ENCODE data around the gene TRIM9. TPM values are rescaled to one million over a fixed set of nuclear protein-coding genes. Genes with fewer than 3 reads are reported as not detected.

TRIM9 gene
- total RNA-seq, 1 experiment from 2014 or later = 2.6 TPM

DNA sequence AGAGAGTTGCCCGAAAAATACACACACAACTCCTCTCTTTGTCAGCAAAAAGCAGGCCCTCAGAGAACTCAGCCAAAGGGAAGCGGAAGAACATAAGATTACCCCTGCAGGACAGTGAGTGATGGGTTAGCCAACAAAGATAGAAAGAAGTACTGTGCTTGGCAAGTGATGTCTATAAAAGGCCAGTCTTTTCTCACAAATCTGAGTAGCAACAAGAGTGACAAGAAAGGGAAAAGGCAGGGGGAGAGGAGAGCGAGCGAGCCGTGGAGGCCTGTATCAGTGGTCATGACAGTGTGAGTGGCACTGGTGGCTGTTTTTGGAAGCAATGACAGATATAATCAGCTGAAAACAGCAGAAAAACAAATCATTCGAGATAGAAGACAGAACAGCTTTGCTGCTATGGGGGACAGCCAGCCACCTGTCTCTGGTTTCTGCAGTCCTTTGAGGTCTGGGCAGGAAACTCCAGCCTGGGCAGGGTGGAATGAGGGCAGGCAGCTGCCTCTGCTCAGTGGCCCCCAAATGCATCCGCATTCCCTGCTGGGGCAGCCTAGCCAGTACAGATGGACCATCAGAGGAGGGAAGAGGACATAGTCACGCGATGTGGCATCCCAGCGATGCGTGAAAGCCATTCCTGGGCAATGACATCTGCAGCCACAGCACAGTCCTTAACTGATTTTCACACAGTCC, 74.7 kb downstream of the TRIM9 start:
- no peak overlapping the region for H3K27ac ChIP-seq (ENCODE audit: low read length)
- BruUV-seq (replicated peaks) = no TSS peak
- H3K4me2 ChIP-seq (ENCODE audit: low read length) = no peak overlapping the region
- CTCF ChIA-PET = no interaction called here
- H3K36me3 ChIP-seq (ENCODE audit: low read depth, low read length) = no peaks in the 10 kb centered on the region
- POLR2A ChIA-PET (ENCODE audit: unreplicated experiment) = no interaction called here
- H3K9me2 ChIP-seq (replicated peaks; ENCODE audit: low read length) = no peaks in the 10 kb centered on the region
- H3K9me3 ChIP-seq (ENCODE audit: low read length) = no peaks in the 10 kb centered on the region
- H4K20me1 ChIP-seq (ENCODE audit: low read length) = no peaks in the 10 kb centered on the region
- H3K4me3 ChIP-seq (ENCODE audit: low read length) = no peak overlapping the region
- no peak overlapping the region for H3K9ac ChIP-seq (ENCODE audit: low read length)
- H3K4me1 ChIP-seq (ENCODE audit: insufficient read depth, low read length) = peaks cover under 1% of the 10 kb centered on the region
- H3K27me3 ChIP-seq (ENCODE audit: low read length) = no peaks in the 10 kb centered on the region
- TF ChIP-seq EZH2phosphoT487 (IDR thresholded peaks at IDR 0.05; ENCODE audit: borderline replicate concordance, low read length) (no peak), EZH2 (IDR thresholded peaks at IDR 0.05; ENCODE audit: low read length, unreplicated experiment) (no peak)
- TF ChIP-seq, protein P1, sequence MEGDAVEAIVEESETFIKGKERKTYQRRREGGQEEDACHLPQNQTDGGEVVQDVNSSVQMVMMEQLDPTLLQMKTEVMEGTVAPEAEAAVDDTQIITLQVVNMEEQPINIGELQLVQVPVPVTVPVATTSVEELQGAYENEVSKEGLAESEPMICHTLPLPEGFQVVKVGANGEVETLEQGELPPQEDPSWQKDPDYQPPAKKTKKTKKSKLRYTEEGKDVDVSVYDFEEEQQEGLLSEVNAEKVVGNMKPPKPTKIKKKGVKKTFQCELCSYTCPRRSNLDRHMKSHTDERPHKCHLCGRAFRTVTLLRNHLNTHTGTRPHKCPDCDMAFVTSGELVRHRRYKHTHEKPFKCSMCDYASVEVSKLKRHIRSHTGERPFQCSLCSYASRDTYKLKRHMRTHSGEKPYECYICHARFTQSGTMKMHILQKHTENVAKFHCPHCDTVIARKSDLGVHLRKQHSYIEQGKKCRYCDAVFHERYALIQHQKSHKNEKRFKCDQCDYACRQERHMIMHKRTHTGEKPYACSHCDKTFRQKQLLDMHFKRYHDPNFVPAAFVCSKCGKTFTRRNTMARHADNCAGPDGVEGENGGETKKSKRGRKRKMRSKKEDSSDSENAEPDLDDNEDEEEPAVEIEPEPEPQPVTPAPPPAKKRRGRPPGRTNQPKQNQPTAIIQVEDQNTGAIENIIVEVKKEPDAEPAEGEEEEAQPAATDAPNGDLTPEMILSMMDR (conservative IDR thresholded peaks at IDR 0.05; ENCODE audit: low read depth, low read length) = no peak
- H2AFZ ChIP-seq (ENCODE audit: low read length) = no peak overlapping the region
- H3K79me2 ChIP-seq (ENCODE audit: low read length) = no peaks in the 10 kb centered on the region
- DNase-seq (no peak), ATAC-seq (no peak)
- no peaks in the 10 kb centered on the region for H3F3A ChIP-seq (ENCODE audit: low read length, unreplicated experiment)
- intact Hi-C loops (cut with micrococcal nuclease) = no loop called here

DNA sequence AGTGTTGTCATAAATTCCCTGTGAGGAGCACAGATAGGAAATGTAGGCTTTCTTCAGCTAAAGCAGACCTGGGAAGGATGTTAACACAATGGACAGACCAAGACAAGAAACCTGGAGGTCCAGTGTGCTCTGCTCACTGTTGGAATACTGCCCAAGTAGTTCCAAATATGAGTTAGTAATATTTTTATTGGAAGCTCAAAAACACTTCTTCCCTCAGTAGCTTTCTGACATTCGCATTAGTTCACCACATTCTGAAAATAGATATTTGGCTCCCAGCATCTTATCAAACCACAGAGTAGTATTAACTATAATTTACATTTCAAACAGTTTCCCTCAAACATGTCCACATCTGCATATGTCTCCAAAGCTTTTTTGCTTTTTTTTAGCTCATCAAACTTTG, 75.8 kb downstream of the TRIM9 start:
- intact Hi-C loops (cut with micrococcal nuclease) = no loop called here
- ChIA-PET CTCF (no interaction called here), POLR2A (ENCODE audit: unreplicated experiment) (interaction anchor here (0.5 kb wide), 2 partner anchors 16 to 253 kb away, joined by 3 to 4 read pairs; no protein-coding TSS in a partner anchor)
- no peaks in the 10 kb centered on the region for H3K36me3 ChIP-seq (ENCODE audit: low read depth, low read length)
- TF ChIP-seq EZH2phosphoT487 (IDR thresholded peaks at IDR 0.05; ENCODE audit: borderline replicate concordance, low read length) (no peak), EZH2 (IDR thresholded peaks at IDR 0.05; ENCODE audit: low read length, unreplicated experiment) (no peak)
- TF ChIP-seq, protein P1 (conservative IDR thresholded peaks at IDR 0.05; ENCODE audit: low read depth, low read length) = no peak
- H3K9me3 ChIP-seq (ENCODE audit: low read length) = no peaks in the 10 kb centered on the region
- H3K27me3 ChIP-seq (ENCODE audit: low read length) = no peaks in the 10 kb centered on the region
- peaks cover 11% of the 10 kb centered on the region for H3K4me1 ChIP-seq (ENCODE audit: insufficient read depth, low read length)
- H3K79me2 ChIP-seq (ENCODE audit: low read length) = no peaks in the 10 kb centered on the region
- H3K4me2 ChIP-seq (ENCODE audit: low read length) = no peak overlapping the region
- no peak overlapping the region for H2AFZ ChIP-seq (ENCODE audit: low read length)
- H3K4me3 ChIP-seq (ENCODE audit: low read length) = no peak overlapping the region
- peaks cover 3% of the 10 kb centered on the region for H3F3A ChIP-seq (ENCODE audit: low read length, unreplicated experiment)
- H3K9me2 ChIP-seq (replicated peaks; ENCODE audit: low read length) = no peaks in the 10 kb centered on the region
- no peak overlapping the region for H3K27ac ChIP-seq (ENCODE audit: low read length)
- H3K9ac ChIP-seq (ENCODE audit: low read length) = no peak overlapping the region
- ATAC-seq = no peak
- no peaks in the 10 kb centered on the region for H4K20me1 ChIP-seq (ENCODE audit: low read length)
- no peak for DNase-seq
- BruUV-seq (replicated peaks) = no TSS peak

DNA sequence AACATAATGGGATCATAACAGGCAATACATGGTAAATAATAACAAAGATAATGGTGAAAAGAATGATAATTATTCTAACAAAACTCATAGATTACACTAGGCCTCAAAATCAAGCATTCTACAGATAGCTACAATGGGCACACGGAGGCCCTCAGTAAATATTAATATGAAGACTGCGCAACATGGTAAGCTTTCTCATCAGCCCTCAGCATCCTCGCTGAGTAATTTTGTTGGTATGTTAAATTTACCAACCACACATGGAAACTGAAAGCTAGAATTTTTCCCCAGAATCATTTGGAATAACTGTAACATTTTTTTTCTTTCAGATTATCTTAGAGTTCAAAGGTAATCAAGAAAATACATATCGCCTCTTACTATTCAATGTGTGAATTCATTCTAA, 76.4 kb downstream of the TRIM9 start:
- ATAC-seq (no peak), DNase-seq (no peak)
- H3K27ac ChIP-seq (ENCODE audit: low read length) = no peak overlapping the region
- no TSS peak for BruUV-seq (replicated peaks)
- no peak overlapping the region for H3K4me3 ChIP-seq (ENCODE audit: low read length)
- H3K79me2 ChIP-seq (ENCODE audit: low read length) = no peaks in the 10 kb centered on the region
- no peak overlapping the region for H2AFZ ChIP-seq (ENCODE audit: low read length)
- H3K36me3 ChIP-seq (ENCODE audit: low read depth, low read length) = no peaks in the 10 kb centered on the region
- POLR2A ChIA-PET (ENCODE audit: unreplicated experiment) = interaction anchor here (0.5 to 0.7 kb wide), 2 partner anchors 16 to 1557 kb away, joined by 3 to 5 read pairs; no protein-coding TSS in a partner anchor
- H3K4me2 ChIP-seq (ENCODE audit: low read length) = no peak overlapping the region
- no peaks in the 10 kb centered on the region for H3K27me3 ChIP-seq (ENCODE audit: low read length)
- H3F3A ChIP-seq (ENCODE audit: low read length, unreplicated experiment) = peaks cover 7% of the 10 kb centered on the region
- peaks cover 17% of the 10 kb centered on the region for H3K4me1 ChIP-seq (ENCODE audit: insufficient read depth, low read length)
- no peaks in the 10 kb centered on the region for H3K9me2 ChIP-seq (replicated peaks; ENCODE audit: low read length)
- TF ChIP-seq, protein P1 (conservative IDR thresholded peaks at IDR 0.05; ENCODE audit: low read depth, low read length) = no peak
- no peak for TF ChIP-seq EZH2phosphoT487 (IDR thresholded peaks at IDR 0.05; ENCODE audit: borderline replicate concordance, low read length)
- TF ChIP-seq EZH2 (IDR thresholded peaks at IDR 0.05; ENCODE audit: low read length, unreplicated experiment) = no peak
- no peak overlapping the region for H3K9ac ChIP-seq (ENCODE audit: low read length)
- intact Hi-C loops (cut with micrococcal nuclease) = no loop called here
- no peaks in the 10 kb centered on the region for H3K9me3 ChIP-seq (ENCODE audit: low read length)
- H4K20me1 ChIP-seq (ENCODE audit: low read length) = no peaks in the 10 kb centered on the region
- CTCF ChIA-PET = interaction anchor here (0.7 kb wide), 1 partner anchor 64 kb away, joined by 4 read pairs; no protein-coding TSS in a partner anchor
